Lower leg skin (tissue), 4 donors: ENCODE measurements around the gene OARD1. TPM values are rescaled to one million over a fixed set of nuclear protein-coding genes. Genes with fewer than 3 reads are reported as not detected.

Source experiments
- DNase-seq, 2 donors: peaks; one replicate each; pipeline ENCODE4 v3.0.0-alpha.2; 2019; ENCODE audit warnings: low spot score in 2 of 2
- H3K4me3 ChIP-seq: fragments of 200-600 bp; sonication (generic); 2 replicates; pipeline ENCODE4 v1.5.1; 2017; ENCODE audit warnings: mild to moderate bottlenecking, low read depth; ENCODE audit not compliant: poor library complexity, severe bottlenecking
- CTCF ChIP-seq, 3 donors: fragments of 450-650 bp; IDR thresholded peaks; one replicate each; pipeline ENCODE4 v1.5.1; 2016; ENCODE audit warnings: antibody characterized with exemption in 3 of 3, mild to moderate bottlenecking in 3 of 3, moderate library complexity in 2 of 3
- POLR2A ChIP-seq, 2 donors: fragments of 450-650 bp; IDR thresholded peaks; one replicate each; pipeline ENCODE4 v1.6.1; 2016 to 2017; ENCODE audit warnings: antibody characterized with exemption in 2 of 2, mild to moderate bottlenecking in 1 of 2, moderate library complexity in 1 of 2
- whole genome bisulfite sequencing, 2 donors: methylation state at CpG; one replicate each; pipeline ENCODE4 v1.1.5; 2018; 5-methylcytosine and 5-hydroxymethylcytosine counted together
- intact Hi-C: fragments of 100-400 bp; cut with DNase I; formaldehyde crosslinking; loops from one replicate; pipeline ENCODE4 v1.15.0; 2023; ENCODE audit warnings: low total_unique reads
- total RNA-seq, 4 donors: library from RNA; depleted of rRNA; stranded (reverse); fragments of >200 nt; gene quantifications; one replicate each; pipeline ENCODE4 v1.1.0, GENCODE V29; 2016

OARD1 gene
- total RNA-seq, 4 donors from 2014 or later = 8.6 to 28.4 (median 18.4) TPM

- intact Hi-C loops = no loop called here
- H3K4me3 ChIP-seq = no peak overlapping the region
- peak in 1 of 2 donors; percentile 50 for DNase-seq
- TF ChIP-seq POLR2A (IDR thresholded peaks at IDR 0.05) = no peak
- TF ChIP-seq CTCF (IDR thresholded peaks at IDR 0.05) = no peak
- 61 to 71% methylated on average over 6 of the region's 6 CpGs for WGBS, 2 donors
These were observed 31.8 kb downstream of the OARD1 start for GRCh38 chr6:41040101-41040939.

- intact Hi-C loops = no loop called here
- TF ChIP-seq CTCF (IDR thresholded peaks at IDR 0.05) = no peak
- TF ChIP-seq POLR2A (IDR thresholded peaks at IDR 0.05) = no peak
- H3K4me3 ChIP-seq = no peak within 1 kb of the TSS
- peak in 1 of 2 donors; percentile 67 for DNase-seq
- WGBS, 2 donors = 71 to 74% methylated on average over 10 of the region's 10 CpGs
These were observed 32.8 kb downstream of the OARD1 start, which contains the start of gene UNC5CL for GRCh38 chr6:41039060-41039998. Gene UNC5CL, minus strand, starts transcription at chr6:41039221. Its CDS starts 4,147 bp downstream, at chr6:41035074.

- peak in 1 of 2 donors; percentile 67 for DNase-seq
- intact Hi-C loops = no loop called here
- H3K4me3 ChIP-seq = no peak overlapping the region
- WGBS, 2 donors = 90 to 93% methylated on average over 3 of the region's 3 CpGs
- TF ChIP-seq POLR2A (IDR thresholded peaks at IDR 0.05) (no peak), CTCF (IDR thresholded peaks at IDR 0.05) (no peak)
These were observed 34.0 kb downstream of the OARD1 start for GRCh38 chr6:41038205-41038604.

GRCh38 chr6:41037107-41037900 lies 34.9 kb downstream of the OARD1 start:
- DNase-seq = no peak
- H3K4me3 ChIP-seq = no peak overlapping the region
- TF ChIP-seq CTCF (IDR thresholded peaks at IDR 0.05) (no peak), POLR2A (IDR thresholded peaks at IDR 0.05) (no peak)
- intact Hi-C loops = no loop called here
- WGBS, 2 donors = 56 to 64% methylated on average over 13 of the region's 13 CpGs

- 63 to 70% methylated on average over 2 of the region's 2 CpGs for WGBS, 2 donors
- intact Hi-C loops = no loop called here
These were observed 35.6 kb downstream of the OARD1 start for GRCh38 chr6:41036601-41037000.

More at GRCh38 chr6:41036601-41037000, 35.6 kb downstream of the OARD1 start:
- TF ChIP-seq POLR2A (IDR thresholded peaks at IDR 0.05) = no peak
- TF ChIP-seq CTCF (IDR thresholded peaks at IDR 0.05) = no peak
- DNase-seq = no peak
- H3K4me3 ChIP-seq = no peak overlapping the region
